Activated CD8-positive, alpha-beta memory T cell treated with anti-CD3 and anti-CD28 coated beads, Interleukin-2, amount 50 U/mL, for 1 hour (primary cell): ENCODE results near the gene SRSF12.

Experiments
- DNase-seq: peaks from one replicate; pipeline ENCODE4 v3.0.0-alpha.2; 2020; ENCODE audit errors: extremely low read depth

Gene SRSF12

GRCh38 chr6:89117211-89118108 is at the start of gene SRSF12:
Gene SRSF12, minus strand, starts transcription at chr6:89118071. Its CDS starts 184 bp downstream, at chr6:89117887.
- no peak for DNase-seq

GRCh38 chr6:89162047-89162371 is 44.1 kb upstream of the SRSF12 start:
- DNase-seq = no peak

- DNase-seq = no peak
These were observed 43.6 kb upstream of the SRSF12 start for GRCh38 chr6:89161326-89162046.

- DNase-seq = no peak
These were observed 42.6 kb upstream of the SRSF12 start for GRCh38 chr6:89160331-89161092.

- DNase-seq = no peak
These were observed 36.3 kb upstream of the SRSF12 start for GRCh38 chr6:89154131-89154530.

GRCh38 chr6:89148016-89148750 is 30.3 kb upstream of the SRSF12 start:
- no peak for DNase-seq

GRCh38 chr6:89146718-89147700 is 29.1 kb upstream of the SRSF12 start:
- DNase-seq = no peak

- peak; percentile 20 for DNase-seq
These were observed 28.3 kb upstream of the SRSF12 start, which contains the start of gene PM20D2 for GRCh38 chr6:89145956-89146717. Gene PM20D2, plus strand, starts transcription at chr6:89146055. Its CDS starts 90 bp downstream, at chr6:89146145.

GRCh38 chr6:89145091-89145955 is 27.5 kb upstream of the SRSF12 start:
- no peak for DNase-seq

GRCh38 chr6:89144354-89144906 is 26.6 kb upstream of the SRSF12 start:
- DNase-seq = no peak

- DNase-seq = no peak
These were observed 22.7 kb upstream of the SRSF12 start for GRCh38 chr6:89140347-89141156.

GRCh38 chr6:89139509-89140346 is 21.9 kb upstream of the SRSF12 start:
- DNase-seq = no peak

GRCh38 chr6:89138173-89138572 is 20.3 kb upstream of the SRSF12 start:
- no peak for DNase-seq

- DNase-seq = no peak
These were observed 16.9 kb upstream of the SRSF12 start for GRCh38 chr6:89134723-89135122.

- no peak for DNase-seq
These were observed 16.1 kb upstream of the SRSF12 start for GRCh38 chr6:89133981-89134380.

GRCh38 chr6:89132057-89132456 is 14.2 kb upstream of the SRSF12 start:
- DNase-seq = no peak
